Natural killer cell (primary cell): Measurements from ENCODE around the gene MINDY1. TPM values are rescaled to one million over a fixed set of nuclear protein-coding genes. Genes with fewer than 3 reads are reported as not detected.

Experiments
- ATAC-seq, 3 donors: fragments of 150-1000 bp in 2 of 3; fragments of 200-7000 bp in 1 of 3; cut with Tn5 transposase; 1 replicate in 1 of 3; 2 replicates in 2 of 3; pipeline ENCODE4 v1.10.0; 2021; ENCODE audit warnings: mild to moderate bottlenecking in 2 of 3, moderate library complexity in 2 of 3
- DNase-seq, 2 donors: peaks; one replicate each; pipeline versions ENCODE4 v3.0.0 to v3.0.0-alpha.2; 2013 to 2021; ENCODE audit warnings: mixed read lengths in 1 of 2
- H3K27ac ChIP-seq: one replicate; pipeline ENCODE4 v1.5.1; 2013; ENCODE audit warnings: mild to moderate bottlenecking, low read length
- H3K27me3 ChIP-seq: one replicate; pipeline ENCODE4 v1.6.1; 2013; ENCODE audit warnings: low read length; ENCODE audit not compliant: control insufficient read depth, insufficient read depth
- H3K36me3 ChIP-seq: one replicate; pipeline ENCODE4 v1.6.1; 2013; ENCODE audit warnings: low read length; ENCODE audit not compliant: control insufficient read depth, insufficient read depth
- H3K4me1 ChIP-seq: one replicate; pipeline ENCODE4 v1.6.1; 2013; ENCODE audit warnings: low read length; ENCODE audit not compliant: control insufficient read depth, insufficient read depth
- H3K4me3 ChIP-seq: one replicate; pipeline ENCODE4 v1.5.1; 2013; ENCODE audit warnings: low read length
- H3K9me3 ChIP-seq: one replicate; pipeline ENCODE4 v1.6.1; 2013; ENCODE audit warnings: low read length; ENCODE audit not compliant: control insufficient read depth, insufficient read depth
- H3K27ac Mint-ChIP-seq, 2 donors: one replicate each; pipeline ENCODE4 v1.8.0; 2022; ENCODE audit warnings: mild to moderate bottlenecking in 2 of 2, mixed read lengths in 2 of 2, moderate library complexity in 1 of 2
- H3K27me3 Mint-ChIP-seq, 2 donors: one replicate each; pipeline ENCODE4 v1.8.0; 2022; ENCODE audit warnings: low read depth in 2 of 2, mixed read lengths in 2 of 2
- H3K36me3 Mint-ChIP-seq: one replicate; pipeline ENCODE4 v1.8.0; 2022; ENCODE audit warnings: mixed read lengths
- H3K4me1 Mint-ChIP-seq, 2 donors: one replicate each; pipeline ENCODE4 v1.8.0; 2022; ENCODE audit warnings: mixed read lengths in 2 of 2
- H3K4me3 Mint-ChIP-seq: one replicate; pipeline ENCODE4 v1.8.0; 2022; ENCODE audit warnings: mild to moderate bottlenecking, moderate library complexity, mixed read lengths
- H3K9me3 Mint-ChIP-seq, 2 donors: one replicate each; pipeline ENCODE4 v1.8.0; 2022; ENCODE audit warnings: mixed read lengths in 2 of 2
- CTCF ChIP-seq: fragments of 200-600 bp; IDR thresholded peaks from one replicate; pipeline ENCODE4 v1.8.0; 2022; ENCODE audit warnings: antibody characterized with exemption
- WGBS: methylation state at CpG from one replicate; pipeline ENCODE4 v1.1.7; 2013; ENCODE audit warnings: missing lambda C conversion rate; ENCODE audit not compliant: insufficient coverage; 5-methylcytosine and 5-hydroxymethylcytosine counted together
- intact Hi-C: fragments of 100-400 bp; cut with micrococcal nuclease; formaldehyde crosslinking; loops from one replicate; pipeline ENCODE4 v1.14.2; 2022
- total RNA-seq, 4 donors: library from RNA; stranded (reverse); fragments of 120-200 nt in 1 of 4; gene quantifications; one replicate each; pipeline versions ENCODE4 v1.2.3 to v1.2.4, GENCODE V29; 2013 to 2022

Gene MINDY1
- total RNA-seq, 3 donors from 2014 or later (not counting 1 experiment from before 2014, with no cell fraction given): 14.0 to 15.6 (median 15.2) TPM

DNA sequence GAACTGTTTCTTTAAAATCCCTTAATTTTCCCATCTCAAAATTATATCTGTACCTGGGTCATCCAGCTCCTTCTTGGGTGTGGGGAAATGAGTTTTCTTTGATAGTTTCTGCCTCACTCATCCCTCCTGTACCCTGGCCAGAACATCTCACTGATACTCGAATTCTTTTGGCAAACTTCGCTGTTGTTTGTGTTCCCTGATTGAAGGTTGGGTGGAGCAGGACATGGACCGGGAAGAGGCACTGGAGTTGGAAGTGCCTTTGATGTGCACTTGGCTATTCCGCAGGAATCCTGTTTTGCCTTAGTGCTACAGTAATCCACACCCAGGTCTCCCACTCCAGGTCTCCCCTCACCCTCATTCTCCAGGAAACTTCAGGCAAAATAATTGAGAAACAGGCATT, 11.2 kb downstream of the MINDY1 start:
- H3K9me3 ChIP-seq: no peaks in the 10 kb centered on the region
- H3K36me3 Mint-ChIP-seq: no peaks in the 10 kb centered on the region
- no peak for DNase-seq
- intact Hi-C loops: loop anchor here (5.0 kb wide), 1 partner anchor 738 kb away; the partner anchor contains the start of gene CA14
- H3K36me3 ChIP-seq: peaks cover 12% of the 10 kb centered on the region
- peaks cover 5 to 6% of the 10 kb centered on the region in 2 donors for H3K4me1 Mint-ChIP-seq
- H3K4me3 ChIP-seq: no peak overlapping the region
- no peaks in the 10 kb centered on the region for H3K27me3 ChIP-seq
- H3K27ac Mint-ChIP-seq: peak overlapping the region in 1 of 2 donors; percentile 36
- no peak overlapping the region for H3K4me3 Mint-ChIP-seq
- no peak overlapping the region for H3K27ac ChIP-seq
- ATAC-seq: no peak
- no peaks in the 10 kb centered on the region for H3K27me3 Mint-ChIP-seq
- 88% methylated on average over 4 of the region's 4 CpGs for WGBS
- no peak for TF ChIP-seq CTCF
- no peaks in the 10 kb centered on the region for H3K9me3 Mint-ChIP-seq
- H3K4me1 ChIP-seq: peaks cover 4% of the 10 kb centered on the region

GRCh38 chr1:150994248-150994647, 12.5 kb downstream of the MINDY1 start:
- DNase-seq (no peak), ATAC-seq (no peak)
- Mint-ChIP-seq H3K4me1 (peaks cover 5 to 6% of the 10 kb centered on the region in 2 donors), H3K4me3 (no peak overlapping the region), H3K9me3 (no peaks in the 10 kb centered on the region), H3K36me3 (no peaks in the 10 kb centered on the region), H3K27me3 (no peaks in the 10 kb centered on the region), H3K27ac (no peak overlapping the region)
- peaks cover 9% of the 10 kb centered on the region for H3K36me3 ChIP-seq
- WGBS: 92% methylated on average over 3 of the region's 3 CpGs
- no peak for TF ChIP-seq CTCF
- no peaks in the 10 kb centered on the region for H3K9me3 ChIP-seq
- intact Hi-C loops: no loop called here
- no peak overlapping the region for H3K27ac ChIP-seq
- H3K4me3 ChIP-seq: no peak overlapping the region
- no peaks in the 10 kb centered on the region for H3K27me3 ChIP-seq
- H3K4me1 ChIP-seq: peaks cover 4% of the 10 kb centered on the region

GRCh38 chr1:150992626-150993025, 14.1 kb downstream of the MINDY1 start:
- intact Hi-C loops: no loop called here
- no peak overlapping the region for H3K27ac ChIP-seq
- H3K27ac Mint-ChIP-seq: no peak overlapping the region

More at GRCh38 chr1:150992626-150993025, 14.1 kb downstream of the MINDY1 start:
- DNase-seq (no peak), ATAC-seq (no peak)
- Histone ChIP-seq H3K36me3 (peaks cover 3% of the 10 kb centered on the region), H3K4me3 (no peak overlapping the region), H3K4me1 (peaks cover 4% of the 10 kb centered on the region), H3K27me3 (no peaks in the 10 kb centered on the region), H3K9me3 (no peaks in the 10 kb centered on the region)
- no peak for TF ChIP-seq CTCF
- H3K36me3 Mint-ChIP-seq: no peaks in the 10 kb centered on the region
- peaks cover 5 to 6% of the 10 kb centered on the region in 2 donors for H3K4me1 Mint-ChIP-seq
- no peak overlapping the region for H3K4me3 Mint-ChIP-seq
- 75% methylated on average over 4 of the region's 4 CpGs for WGBS
- no peaks in the 10 kb centered on the region for H3K27me3 Mint-ChIP-seq
- H3K9me3 Mint-ChIP-seq: no peaks in the 10 kb centered on the region
